ENCODE measurements around the gene ZBED2. TPM values are rescaled to one million over a fixed set of nuclear protein-coding genes. Genes with fewer than 3 reads are reported as not detected.
"Not testable (repeated sequence)": the region's sequence is repeated elsewhere in the genome, so short reads cannot be mapped to it uniquely, and the experiment has no call there.

The ZBED2 gene
- total RNA-seq, 1 donor from 2014 or later: not detected

- no peak for DNase-seq (ENCODE audit: low read depth in 2 of 2)
Observed at GRCh38 chr3:111577113-111577512, 18.0 kb downstream of the ZBED2 start.

GRCh38 chr3:111571907-111572460 is 23.2 kb downstream of the ZBED2 start:
- no peak for DNase-seq (ENCODE audit: low read depth in 2 of 2)

GRCh38 chr3:111571282-111571681 is 23.9 kb downstream of the ZBED2 start:
- DNase-seq (ENCODE audit: low read depth in 2 of 2): no peak

GRCh38 chr3:111570404-111571030 is 24.6 kb downstream of the ZBED2 start:
- DNase-seq (ENCODE audit: low read depth in 2 of 2): no peak

- DNase-seq (ENCODE audit: low read depth in 2 of 2): no peak
Observed at GRCh38 chr3:111568911-111569310, 26.2 kb downstream of the ZBED2 start.

GRCh38 chr3:111568355-111568754 is 26.8 kb downstream of the ZBED2 start:
- no peak for DNase-seq (ENCODE audit: low read depth in 2 of 2)

- no peak for DNase-seq (ENCODE audit: low read depth in 2 of 2)
Observed at GRCh38 chr3:111566844-111567243, 28.3 kb downstream of the ZBED2 start.

- not testable (repeated sequence) for DNase-seq (ENCODE audit: low read depth in 2 of 2)
Observed at GRCh38 chr3:111561902-111562301, 33.2 kb downstream of the ZBED2 start.

GRCh38 chr3:111548756-111549155 is 46.4 kb downstream of the ZBED2 start:
- no peak for DNase-seq (ENCODE audit: low read depth in 2 of 2)

GRCh38 chr3:111548092-111548491 is 47.1 kb downstream of the ZBED2 start:
- DNase-seq (ENCODE audit: low read depth in 2 of 2): no peak

GRCh38 chr3:111547631-111548030 is 47.5 kb downstream of the ZBED2 start:
- DNase-seq (ENCODE audit: low read depth in 2 of 2): no peak

- DNase-seq (ENCODE audit: low read depth in 2 of 2): no peak
Observed at GRCh38 chr3:111545349-111545748, 49.8 kb downstream of the ZBED2 start.

Other genes starting within 250 kb of the ZBED2 start
- gene CD96, start 53.1 kb downstream of the ZBED2 start, total RNA-seq: not detected in 2 replicates
- gene PLCXD2, start 79.3 kb upstream of the ZBED2 start, total RNA-seq: 1.1 and 1.4 TPM in 2 replicates